Lung (tissue), 12 donors: ENCODE measurements around the gene PLA2G2D. TPM values are rescaled to one million over a fixed set of nuclear protein-coding genes. Genes with fewer than 3 reads are reported as not detected.
A peak's percentile ranks its signal among the peaks of the same experiment; 100 is the strongest.

ENCODE experiments used
- ATAC-seq: fragments of 200-7000 bp; cut with Tn5 transposase; one replicate; pipeline ENCODE4 v1.9.1; 2020; ENCODE audit warnings: moderate number of reproducible peaks; ENCODE audit not compliant: insufficient read depth, low FRiP score
- DNase-seq, 3 donors: peaks; one replicate each; pipeline ENCODE4 v3.0.0-alpha.2; 2013 to 2017
- H3K27ac ChIP-seq, 2 donors: one replicate each; pipeline ENCODE4 v1.5.1; 2013; ENCODE audit warnings: mild to moderate bottlenecking in 2 of 2, moderate library complexity in 2 of 2, control low read depth in 1 of 2, inconsistent platforms in 1 of 2, low read depth in 1 of 2, low read length in 1 of 2
- H3K27me3 ChIP-seq, 3 donors: one replicate each; pipeline ENCODE4 v1.5.1; 2013; ENCODE audit warnings: low read length in 2 of 3; ENCODE audit not compliant: control insufficient read depth in 3 of 3, insufficient read depth in 3 of 3
- H3K36me3 ChIP-seq, 4 donors: one replicate each; pipeline ENCODE4 v1.5.1; 2013; ENCODE audit warnings: low read length in 4 of 4, mild to moderate bottlenecking in 1 of 4, moderate library complexity in 1 of 4; ENCODE audit not compliant: control insufficient read depth in 4 of 4, insufficient read depth in 4 of 4
- H3K4me1 ChIP-seq, 5 donors: one replicate each; pipeline ENCODE4 v1.5.1; 2013; ENCODE audit warnings: low read length in 5 of 5, mild to moderate bottlenecking in 2 of 5, moderate library complexity in 1 of 5; ENCODE audit not compliant: control insufficient read depth in 5 of 5, insufficient read depth in 5 of 5
- H3K4me3 ChIP-seq: one replicate; pipeline ENCODE4 v1.5.1; 2013; ENCODE audit warnings: mild to moderate bottlenecking, control low read depth, moderate library complexity
- H3K9ac ChIP-seq, 2 donors: one replicate each; pipeline ENCODE4 v1.5.1; 2013; ENCODE audit warnings: low read length in 2 of 2, control low read depth in 1 of 2; ENCODE audit not compliant: insufficient read depth in 1 of 2
- H3K9me3 ChIP-seq, 4 donors: one replicate each; pipeline ENCODE4 v1.5.1; 2013; ENCODE audit warnings: low read length in 3 of 4, mild to moderate bottlenecking in 1 of 4, moderate library complexity in 1 of 4; ENCODE audit not compliant: control insufficient read depth in 4 of 4, insufficient read depth in 3 of 4
- CTCF ChIP-seq: IDR thresholded peaks from 2 replicates; pipeline ENCODE4 v1.5.1; 2012; ENCODE audit warnings: mild to moderate bottlenecking; ENCODE audit errors: control extremely low read depth, extremely low read depth
- WGBS, 2 donors: extraction: QIAGEN DNeasy Blood & Tissue Kit; methylation state at CpG; one replicate each; pipeline ENCODE4 v1.1.7; 2013; 5-methylcytosine and 5-hydroxymethylcytosine counted together
- polyA plus RNA-seq, 2 donors: library from polyadenylated mRNA; stranded (reverse); fragments of 200-250 nt; gene quantifications; one replicate each; pipeline ENCODE4 v1.2.1, GENCODE V29; 2013
- total RNA-seq, 2 donors: library from RNA; depleted of rRNA in 1 of 2; stranded (reverse); fragments of >200 nt in 1 of 2; gene quantifications; one replicate each; pipeline ENCODE4 v1.2.1, GENCODE V29; 2014 to 2021
- donor health status: control.
- donor health status: control.
- donor health status: Bipolar disorder and iron deficiency.
- donor health status: healthy.
- donor health status: DM: yes; HTN: yes; CAD: no.

PLA2G2D gene
- total and polyA plus RNA-seq, 4 donors: 0.06 to 0.57 (median 0.06) TPM; not detected in 1

DNA sequence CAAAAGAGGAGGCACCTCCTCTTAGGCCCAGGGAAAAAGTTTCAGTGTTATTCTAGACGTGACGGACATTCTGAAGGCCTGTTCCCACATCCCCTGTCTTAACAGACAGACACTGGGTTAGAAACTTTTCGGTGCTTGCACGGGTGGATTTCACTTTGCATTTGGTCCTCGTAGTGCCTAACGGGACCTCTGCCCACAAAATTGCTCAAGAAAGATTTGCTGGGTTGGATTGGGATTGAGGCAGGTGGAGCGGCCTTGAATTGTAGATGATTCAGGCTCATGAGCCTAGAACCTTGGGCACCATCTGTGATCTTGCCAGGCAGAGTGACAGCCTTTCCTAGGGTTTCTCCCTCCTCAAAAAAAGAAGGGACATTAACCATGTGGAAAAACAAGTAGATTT is 46.6 kb downstream of the PLA2G2D start:
- no peak for ATAC-seq
- H3K27me3 ChIP-seq: no peaks in the 10 kb centered on the region
- no peak for TF ChIP-seq CTCF
- peaks cover 0 to 14% (median 5%) of the 10 kb centered on the region in 5 donors for H3K4me1 ChIP-seq
- H3K36me3 ChIP-seq: peaks cover 0 to 2% (median 0%) of the 10 kb centered on the region in 4 donors
- no peak overlapping the region for H3K4me3 ChIP-seq
- no peak overlapping the region for H3K27ac ChIP-seq
- H3K9me3 ChIP-seq: no peaks in the 10 kb centered on the region
- H3K9ac ChIP-seq: no peak overlapping the region
- no peak for DNase-seq
- WGBS, 2 donors: 91 to 92% methylated on average over 7 of the region's 7 CpGs

GRCh38 chr1:20071416-20071815 is 47.9 kb downstream of the PLA2G2D start:
- Histone ChIP-seq H3K36me3 (peaks cover 0 to under 1% (median 0%) of the 10 kb centered on the region in 4 donors), H3K9me3 (no peaks in the 10 kb centered on the region), H3K4me1 (peaks cover 0 to 14% (median 5%) of the 10 kb centered on the region in 5 donors), H3K27ac (peak overlapping the region in 1 of 2 donors; percentile 12), H3K27me3 (no peaks in the 10 kb centered on the region), H3K4me3 (no peak overlapping the region), H3K9ac (no peak overlapping the region)
- no peak for TF ChIP-seq CTCF
- 86 to 87% methylated on average over 6 of the region's 6 CpGs for WGBS, 2 donors
- no peak for ATAC-seq
- DNase-seq: no peak

- H3K9me3 ChIP-seq: no peaks in the 10 kb centered on the region
- WGBS, 2 donors: 80 to 84% methylated on average over 10 of the region's 10 CpGs
- no peaks in the 10 kb centered on the region for H3K36me3 ChIP-seq
- H3K4me3 ChIP-seq: no peak overlapping the region
- ATAC-seq (no peak), DNase-seq (no peak)
- no peak for TF ChIP-seq CTCF
- peak overlapping the region in 1 of 2 donors; percentile 90 for H3K27ac ChIP-seq
- no peaks in the 10 kb centered on the region for H3K27me3 ChIP-seq
- peaks cover 0 to 14% (median 5%) of the 10 kb centered on the region in 5 donors for H3K4me1 ChIP-seq
- H3K9ac ChIP-seq: no peak overlapping the region
Measured at GRCh38 chr1:20070357-20070756, 49.0 kb downstream of the PLA2G2D start.

- Histone ChIP-seq H3K4me3 (no peak within 1 kb of the TSS), H3K9me3 (no peaks in the 10 kb centered on the region), H3K27ac (peak within 1 kb of the TSS in 1 of 2 donors; percentile 90), H3K36me3 (no peaks in the 10 kb centered on the region), H3K4me1 (peaks cover 0 to 14% (median 5%) of the 10 kb centered on the region in 5 donors), H3K9ac (no peak within 1 kb of the TSS), H3K27me3 (peaks cover 0 to under 1% (median 0%) of the 10 kb centered on the region in 3 donors)
- 29 to 43% methylated on average over 7 of the region's 7 CpGs for WGBS, 2 donors
- TF ChIP-seq CTCF: no peak
- ATAC-seq: no peak
- peak; percentile 34 to 70 (median 36) for DNase-seq
Measured at GRCh38 chr1:20069874-20070273, 49.5 kb downstream of the PLA2G2D start, which contains the start of gene PLA2G5. PLA2G5 (plus strand) TSS chr1:20070194; CDS start chr1:20084831, 14,637 bp downstream.
